GM19372 (cell line): ENCODE measurements around the gene LRRC74A.

Experiments used
- ATAC-seq: cut with Tn5 transposase; IDR thresholded peaks from one replicate; pipeline ENCODE4 v1.9.1; 2021; ENCODE audit warnings: mild to moderate bottlenecking, low read depth, moderate library complexity; ENCODE audit not compliant: unreplicated experiment

Gene LRRC74A

DNA sequence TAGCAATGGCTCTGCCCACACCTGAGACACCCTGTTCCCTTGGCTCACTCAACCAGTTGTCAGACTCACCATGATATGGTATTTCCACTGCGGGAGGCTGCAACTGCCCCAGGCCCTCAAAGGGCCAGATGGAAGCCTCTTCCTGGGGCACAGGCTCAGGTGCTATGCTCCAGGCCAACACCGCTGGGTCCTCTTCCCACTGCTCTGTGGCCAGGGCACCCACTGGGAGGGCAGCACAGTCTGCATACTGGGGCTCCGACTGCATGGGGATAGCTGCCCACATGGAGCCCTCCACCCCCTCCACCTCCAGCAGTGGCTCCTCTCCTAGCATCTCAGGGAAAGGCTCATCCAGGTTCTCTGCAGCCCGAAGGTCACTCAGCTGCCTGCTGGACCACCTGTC lies 17.2 kb upstream of the LRRC74A start:
- ATAC-seq: no peak

- ATAC-seq: no peak
Observed at GRCh38 chr14:76810525-76810924, 15.7 kb upstream of the LRRC74A start.

DNA sequence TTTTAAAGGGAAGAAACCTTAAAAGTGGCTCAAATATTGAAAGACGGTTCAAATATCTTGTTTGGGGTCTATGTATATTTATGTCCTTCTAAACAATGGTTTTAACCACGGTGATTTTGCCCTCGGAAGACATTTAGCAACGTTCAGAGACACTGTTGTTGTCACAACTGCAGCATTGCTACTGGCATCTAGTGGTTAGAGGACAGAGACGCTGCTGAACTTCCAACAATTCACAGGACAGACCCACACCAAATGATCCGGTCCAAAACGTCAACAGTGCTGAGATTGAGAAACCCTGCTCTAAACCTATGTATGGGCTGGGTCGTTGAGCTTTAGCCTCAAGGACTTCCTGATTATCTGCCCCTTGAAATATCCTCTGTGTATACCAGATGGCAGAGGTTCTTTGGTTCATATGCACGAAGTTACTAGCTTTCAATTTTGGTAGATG lies 15.2 kb upstream of the LRRC74A start:
- ATAC-seq: no peak

- no peak for ATAC-seq
Observed at GRCh38 chr14:76811561-76811960, 14.6 kb upstream of the LRRC74A start.

DNA sequence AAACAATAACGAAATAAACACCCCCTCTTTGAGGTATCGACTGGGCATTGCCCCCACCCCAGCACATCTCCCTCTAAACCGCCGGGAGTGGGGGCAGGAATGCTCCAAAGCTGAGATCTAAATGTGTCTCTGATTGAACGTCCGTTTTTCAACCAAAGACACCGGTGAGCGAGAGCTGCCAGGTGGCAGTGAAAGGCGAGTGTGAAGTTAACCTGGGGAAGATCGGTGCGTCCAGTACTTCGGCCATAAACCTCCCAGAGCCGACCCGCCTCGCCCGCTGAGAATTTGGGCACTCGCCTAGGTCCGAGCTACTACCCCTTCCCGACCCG lies 14.2 kb upstream of the LRRC74A start:
- no peak for ATAC-seq

- ATAC-seq: peak; percentile 82
Observed at GRCh38 chr14:76812422-76813383, 13.5 kb upstream of the LRRC74A start, which contains the start of gene ANGEL1. Gene ANGEL1, minus strand, starts transcription at chr14:76812882. Its CDS starts 55 bp downstream, at chr14:76812827.

- ATAC-seq: no peak
Observed at GRCh38 chr14:76814726-76815645, 11.2 kb upstream of the LRRC74A start.

DNA sequence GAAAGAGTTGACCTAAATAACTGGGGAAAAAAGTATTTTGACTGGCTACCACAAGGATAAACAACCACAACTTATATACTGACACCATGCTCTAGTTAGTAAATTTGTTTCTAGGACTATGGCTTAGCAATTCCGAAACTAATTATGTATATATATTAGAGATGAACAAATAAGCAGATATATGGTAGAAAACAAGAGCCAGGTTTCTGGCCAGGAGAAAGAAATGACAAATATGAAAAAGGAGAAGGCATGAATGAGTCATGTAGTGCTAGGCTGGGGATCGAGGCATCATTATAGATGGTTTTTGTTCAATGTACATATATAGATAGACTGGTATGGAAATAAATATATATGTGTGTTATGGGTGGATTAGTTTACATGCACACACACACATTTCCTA lies 5.5 kb upstream of the LRRC74A start:
- no peak for ATAC-seq

GRCh38 chr14:76827696-76828296 lies 1.6 kb downstream of the LRRC74A start:
- no peak for ATAC-seq

DNA sequence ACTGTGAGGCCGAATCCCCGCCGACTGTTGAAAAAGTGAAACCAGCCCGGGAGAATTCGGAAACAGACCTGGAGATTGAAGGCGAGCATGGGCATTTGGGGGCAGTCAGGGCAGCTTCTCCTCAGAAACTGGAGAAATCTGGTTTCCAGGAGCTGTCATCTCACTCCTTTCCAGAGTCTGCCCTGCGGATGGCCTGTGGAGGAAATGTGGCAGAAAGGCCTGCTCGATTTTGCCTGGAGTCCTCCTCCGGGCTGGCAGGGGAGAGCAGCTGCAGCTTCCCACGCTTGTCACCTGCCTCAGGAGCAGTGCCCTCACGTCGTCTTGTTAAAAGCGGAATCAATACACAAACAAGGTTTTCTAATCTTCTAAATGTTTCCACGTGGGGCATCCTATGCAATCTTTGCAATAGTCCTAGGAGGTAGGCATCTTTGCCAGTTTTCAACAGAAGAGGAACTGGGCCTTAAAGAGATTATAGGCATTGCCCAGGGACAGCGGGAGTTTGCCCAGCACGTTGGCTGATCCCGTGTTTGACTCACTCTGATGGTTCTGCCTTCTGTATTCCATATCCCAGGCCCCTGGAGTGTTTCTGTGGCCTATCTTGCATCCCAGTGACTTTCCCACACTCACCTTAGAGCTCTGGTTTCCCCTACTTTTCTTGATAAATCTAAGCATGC lies 2.3 kb downstream of the LRRC74A start:
- ATAC-seq: no peak

GRCh38 chr14:76829013-76829365 lies 2.8 kb downstream of the LRRC74A start:
- no peak for ATAC-seq

- no peak for ATAC-seq
Observed at GRCh38 chr14:76829650-76830421, 3.6 kb downstream of the LRRC74A start.

DNA sequence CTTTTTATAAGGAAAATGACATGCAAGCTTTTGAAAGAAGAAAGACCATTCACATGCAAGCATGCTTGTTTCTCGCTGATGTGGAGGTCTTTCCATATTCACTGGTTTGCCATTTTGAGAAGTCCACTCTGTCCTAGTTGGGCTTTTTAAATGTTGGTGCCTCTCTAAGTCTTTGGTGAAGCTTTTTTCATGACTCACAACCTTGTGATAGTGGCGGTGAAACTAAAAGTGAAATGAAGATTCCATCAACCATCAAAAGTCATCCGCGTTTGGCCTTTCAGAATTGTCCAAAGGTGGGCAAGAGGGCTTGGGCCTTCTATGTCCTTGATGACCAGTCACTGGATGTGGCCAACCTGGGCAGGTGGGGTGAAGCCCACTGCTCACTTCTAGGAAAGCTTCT lies 4.3 kb downstream of the LRRC74A start:
- ATAC-seq: no peak

GRCh38 chr14:76832503-76832988 lies 6.3 kb downstream of the LRRC74A start:
- ATAC-seq: no peak

DNA sequence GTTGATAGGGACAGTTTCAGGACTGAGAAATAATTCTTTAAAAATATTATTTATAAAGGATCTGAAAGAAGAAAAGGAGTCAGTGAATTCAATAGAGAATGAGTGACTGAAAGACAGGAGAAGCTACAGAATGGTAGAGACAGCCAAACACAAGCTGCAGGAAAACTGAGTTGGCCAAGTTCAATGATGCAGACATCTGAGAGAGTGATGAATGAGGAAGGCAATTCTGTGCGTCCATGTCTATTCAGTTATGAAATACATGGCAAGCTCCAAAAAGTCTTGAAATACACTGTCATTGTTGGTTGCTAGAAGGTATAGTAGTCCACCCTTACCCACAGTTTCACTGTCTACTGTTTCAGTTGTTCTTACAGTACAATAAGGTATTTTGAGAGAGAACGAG lies 6.8 kb downstream of the LRRC74A start:
- no peak for ATAC-seq

- no peak for ATAC-seq
Observed at GRCh38 chr14:76834241-76834661, 8.0 kb downstream of the LRRC74A start.

- no peak for ATAC-seq
Observed at GRCh38 chr14:76836029-76836630, 9.9 kb downstream of the LRRC74A start.

GRCh38 chr14:76837524-76837923 lies 11.3 kb downstream of the LRRC74A start:
- no peak for ATAC-seq

- ATAC-seq: no peak
Observed at GRCh38 chr14:76842414-76842813, 16.2 kb downstream of the LRRC74A start.
